GM23338 (cell line): ENCODE results near the gene CRACR2B. TPM values are rescaled to one million over a fixed set of nuclear protein-coding genes. Genes with fewer than 3 reads are reported as not detected.

Experiments used
- CREB1 ChIP-seq: fragments of 250-450 bp; sonication (Bioruptor Pico); IDR thresholded peaks from 2 replicates; pipeline ENCODE4 v1.5.0; 2020; ENCODE audit warnings: low read depth, mild to moderate bottlenecking, moderate library complexity
- CTCF ChIP-seq, 2 experiments: fragments of 200-600 bp in 1 of 2; sonication (generic) in 1 of 2; conservative IDR thresholded peaks; 2 replicates each; pipeline versions ENCODE4 v1.5.1 to v1.6.1; 2016 to 2017; ENCODE audit warnings: antibody characterized with exemption in 2 of 2, low read depth in 2 of 2, mild to moderate bottlenecking in 2 of 2, moderate library complexity in 1 of 2
- EZH2 ChIP-seq: fragments of 200-600 bp; sonication (generic); IDR thresholded peaks from one replicate; pipeline ENCODE4 v1.8.0; 2017; ENCODE audit warnings: antibody characterized with exemption, mild to moderate bottlenecking, low read depth; ENCODE audit not compliant: unreplicated experiment
- JUNB ChIP-seq: IDR thresholded peaks from one replicate; pipeline ENCODE4 v1.6.1; 2016; ENCODE audit warnings: antibody characterized with exemption; ENCODE audit not compliant: unreplicated experiment
- NANOG ChIP-seq: IDR thresholded peaks from 2 replicates; pipeline ENCODE4 v1.6.1; 2016; ENCODE audit warnings: antibody characterized with exemption, borderline replicate concordance
- POLR2AphosphoS5 ChIP-seq: IDR thresholded peaks from 2 replicates; pipeline ENCODE4 v1.6.1; 2016; ENCODE audit warnings: antibody characterized with exemption, low read depth
- STAT1 ChIP-seq: IDR thresholded peaks from one replicate; pipeline ENCODE4 v1.6.1; 2016; ENCODE audit warnings: antibody characterized with exemption; ENCODE audit not compliant: unreplicated experiment
- ZNF114 ChIP-seq: fragments of 250-450 bp; sonication (Bioruptor Pico); IDR thresholded peaks from 2 replicates; pipeline ENCODE4 v1.5.0; 2020; ENCODE audit warnings: mild to moderate bottlenecking, moderate library complexity
- ZNF331 ChIP-seq: fragments of 250-450 bp; sonication (Bioruptor Pico); IDR thresholded peaks from 2 replicates; pipeline ENCODE4 v1.5.0; 2020; ENCODE audit warnings: low read depth, mild to moderate bottlenecking, moderate library complexity
- polyA plus RNA-seq: library from polyadenylated mRNA; unstranded; fragments of >200 nt; fragmentation: Nextera tagmentation; extraction: Ambion mirVana; gene quantifications from 2 replicates; pipeline ENCODE4 v1.2.1, GENCODE V29; 2016
- total RNA-seq: library from RNA; depleted of rRNA; stranded (reverse); fragments of >200 nt; shearing (Covaris generic); gene quantifications from 2 replicates; pipeline ENCODE4 v1.2.3, GENCODE V29; 2014
- TF ChIP-seq, protein P1 (sequence below): fragments of 250-450 bp; sonication (Bioruptor Pico); IDR thresholded peaks from 2 replicates; pipeline ENCODE4 v1.5.0; 2020; ENCODE audit warnings: mild to moderate bottlenecking, moderate library complexity

CRACR2B gene
- total and polyA plus RNA-seq, 2 experiments from 2014 or later: 55.9 to 64.1 TPM

- TF ChIP-seq, protein P1, sequence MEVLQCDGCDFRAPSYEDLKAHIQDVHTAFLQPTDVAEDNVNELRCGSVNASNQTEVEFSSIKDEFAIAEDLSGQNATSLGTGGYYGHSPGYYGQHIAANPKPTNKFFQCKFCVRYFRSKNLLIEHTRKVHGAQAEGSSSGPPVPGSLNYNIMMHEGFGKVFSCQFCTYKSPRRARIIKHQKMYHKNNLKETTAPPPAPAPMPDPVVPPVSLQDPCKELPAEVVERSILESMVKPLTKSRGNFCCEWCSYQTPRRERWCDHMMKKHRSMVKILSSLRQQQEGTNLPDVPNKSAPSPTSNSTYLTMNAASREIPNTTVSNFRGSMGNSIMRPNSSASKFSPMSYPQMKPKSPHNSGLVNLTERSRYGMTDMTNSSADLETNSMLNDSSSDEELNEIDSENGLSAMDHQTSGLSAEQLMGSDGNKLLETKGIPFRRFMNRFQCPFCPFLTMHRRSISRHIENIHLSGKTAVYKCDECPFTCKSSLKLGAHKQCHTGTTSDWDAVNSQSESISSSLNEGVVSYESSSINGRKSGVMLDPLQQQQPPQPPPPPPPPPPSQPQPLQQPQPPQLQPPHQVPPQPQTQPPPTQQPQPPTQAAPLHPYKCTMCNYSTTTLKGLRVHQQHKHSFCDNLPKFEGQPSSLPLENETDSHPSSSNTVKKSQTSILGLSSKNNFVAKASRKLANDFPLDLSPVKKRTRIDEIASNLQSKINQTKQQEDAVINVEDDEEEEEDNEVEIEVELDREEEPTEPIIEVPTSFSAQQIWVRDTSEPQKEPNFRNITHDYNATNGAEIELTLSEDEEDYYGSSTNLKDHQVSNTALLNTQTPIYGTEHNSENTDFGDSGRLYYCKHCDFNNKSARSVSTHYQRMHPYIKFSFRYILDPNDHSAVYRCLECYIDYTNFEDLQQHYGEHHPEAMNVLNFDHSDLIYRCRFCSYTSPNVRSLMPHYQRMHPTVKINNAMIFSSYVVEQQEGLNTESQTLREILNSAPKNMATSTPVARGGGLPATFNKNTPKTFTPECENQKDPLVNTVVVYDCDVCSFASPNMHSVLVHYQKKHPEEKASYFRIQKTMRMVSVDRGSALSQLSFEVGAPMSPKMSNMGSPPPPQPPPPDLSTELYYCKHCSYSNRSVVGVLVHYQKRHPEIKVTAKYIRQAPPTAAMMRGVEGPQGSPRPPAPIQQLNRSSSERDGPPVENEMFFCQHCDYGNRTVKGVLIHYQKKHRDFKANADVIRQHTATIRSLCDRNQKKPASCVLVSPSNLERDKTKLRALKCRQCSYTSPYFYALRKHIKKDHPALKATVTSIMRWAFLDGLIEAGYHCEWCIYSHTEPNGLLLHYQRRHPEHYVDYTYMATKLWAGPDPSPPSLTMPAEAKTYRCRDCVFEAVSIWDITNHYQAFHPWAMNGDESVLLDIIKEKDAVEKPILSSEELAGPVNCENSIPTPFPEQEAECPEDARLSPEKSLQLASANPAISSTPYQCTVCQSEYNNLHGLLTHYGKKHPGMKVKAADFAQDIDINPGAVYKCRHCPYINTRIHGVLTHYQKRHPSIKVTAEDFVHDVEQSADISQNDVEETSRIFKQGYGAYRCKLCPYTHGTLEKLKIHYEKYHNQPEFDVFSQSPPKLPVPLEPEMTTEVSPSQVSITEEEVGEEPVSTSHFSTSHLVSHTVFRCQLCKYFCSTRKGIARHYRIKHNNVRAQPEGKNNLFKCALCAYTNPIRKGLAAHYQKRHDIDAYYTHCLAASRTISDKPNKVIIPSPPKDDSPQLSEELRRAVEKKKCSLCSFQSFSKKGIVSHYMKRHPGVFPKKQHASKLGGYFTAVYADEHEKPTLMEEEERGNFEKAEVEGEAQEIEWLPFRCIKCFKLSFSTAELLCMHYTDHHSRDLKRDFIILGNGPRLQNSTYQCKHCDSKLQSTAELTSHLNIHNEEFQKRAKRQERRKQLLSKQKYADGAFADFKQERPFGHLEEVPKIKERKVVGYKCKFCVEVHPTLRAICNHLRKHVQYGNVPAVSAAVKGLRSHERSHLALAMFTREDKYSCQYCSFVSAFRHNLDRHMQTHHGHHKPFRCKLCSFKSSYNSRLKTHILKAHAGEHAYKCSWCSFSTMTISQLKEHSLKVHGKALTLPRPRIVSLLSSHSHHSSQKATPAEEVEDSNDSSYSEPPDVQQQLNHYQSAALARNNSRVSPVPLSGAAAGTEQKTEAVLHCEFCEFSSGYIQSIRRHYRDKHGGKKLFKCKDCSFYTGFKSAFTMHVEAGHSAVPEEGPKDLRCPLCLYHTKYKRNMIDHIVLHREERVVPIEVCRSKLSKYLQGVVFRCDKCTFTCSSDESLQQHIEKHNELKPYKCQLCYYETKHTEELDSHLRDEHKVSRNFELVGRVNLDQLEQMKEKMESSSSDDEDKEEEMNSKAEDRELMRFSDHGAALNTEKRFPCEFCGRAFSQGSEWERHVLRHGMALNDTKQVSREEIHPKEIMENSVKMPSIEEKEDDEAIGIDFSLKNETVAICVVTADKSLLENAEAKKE (CRISPR knock-in tag): no peak
- TF ChIP-seq POLR2AphosphoS5: no peak
- no peak for TF ChIP-seq CTCF (conservative IDR thresholded peaks at IDR 0.05; ENCODE audit: low read depth in 2 of 2)
- no peak for TF ChIP-seq EZH2
- TF ChIP-seq ZNF114 (CRISPR knock-in tag): no peak
- no peak for TF ChIP-seq JUNB
- no peak for TF ChIP-seq CREB1 (CRISPR knock-in tag)
- TF ChIP-seq ZNF331 (CRISPR knock-in tag): no peak
- no peak for TF ChIP-seq STAT1
- TF ChIP-seq NANOG: no peak
Observed at GRCh38 chr11:849104-849824, 21.5 kb downstream of the CRACR2B start (continued).
